ENCODE data around the gene PPP2R2B.

Gene PPP2R2B

GRCh38 chr5:146533260-146533857, 345.2 kb downstream of the PPP2R2B start:
- DNase-seq, result peak; percentile 54
